ENCODE data around the gene COL9A2.

The COL9A2 gene

DNA sequence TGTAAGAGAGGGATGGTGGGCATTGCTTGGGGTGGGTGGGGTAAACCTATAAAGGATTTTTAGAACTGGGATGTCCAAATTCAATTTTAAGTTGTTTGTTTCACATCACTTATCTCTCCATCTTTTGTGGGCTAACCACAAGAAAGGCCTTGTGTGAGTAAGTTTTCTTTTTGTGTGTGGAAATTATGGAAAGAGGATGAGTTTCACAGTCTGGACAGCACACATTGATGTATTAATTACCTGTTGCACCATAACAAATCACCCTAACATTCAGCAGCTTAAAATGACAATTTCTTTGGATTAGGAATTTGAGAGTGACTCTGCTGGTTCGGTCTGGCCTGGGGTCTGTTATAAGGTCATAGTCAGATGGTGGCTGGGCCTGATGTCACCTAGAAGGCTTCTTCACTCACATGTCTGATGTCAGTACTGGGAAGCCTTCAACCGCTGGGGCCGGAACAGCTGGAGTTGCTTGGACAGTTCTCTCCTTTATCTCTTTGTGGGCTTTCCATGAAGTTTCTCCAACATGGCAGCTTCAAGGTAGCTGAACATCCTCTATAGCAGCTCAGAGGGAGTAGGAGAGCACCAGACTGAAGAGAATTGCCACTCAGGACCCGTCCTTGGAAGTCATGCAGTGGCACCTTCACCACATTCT, 2.0 kb upstream of the COL9A2 start:
- DNase-seq (ENCODE audit: low read depth in 3 of 3, low spot score in 1 of 3), result no peak

DNA sequence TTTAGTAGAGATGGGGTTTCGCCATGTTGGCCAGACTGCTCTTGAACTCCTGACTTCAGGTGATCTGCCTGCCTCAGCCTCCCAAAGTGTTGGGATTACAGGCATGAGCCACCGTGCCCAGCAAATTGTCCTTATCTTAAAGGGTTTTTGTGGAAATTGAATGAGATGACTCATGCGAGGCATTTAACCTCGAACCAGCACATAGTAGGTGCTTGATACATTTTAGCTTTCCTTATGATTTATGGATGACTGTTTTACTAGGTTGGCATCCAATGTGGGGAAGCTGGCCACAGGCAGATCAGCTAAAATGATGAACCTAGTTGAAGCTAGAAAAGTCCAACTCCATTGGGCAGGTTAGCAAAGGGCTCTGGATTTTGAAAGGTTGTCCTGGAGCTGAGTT, 1.4 kb upstream of the COL9A2 start:
- no peak for DNase-seq (ENCODE audit: low read depth in 3 of 3, low spot score in 1 of 3)

DNA sequence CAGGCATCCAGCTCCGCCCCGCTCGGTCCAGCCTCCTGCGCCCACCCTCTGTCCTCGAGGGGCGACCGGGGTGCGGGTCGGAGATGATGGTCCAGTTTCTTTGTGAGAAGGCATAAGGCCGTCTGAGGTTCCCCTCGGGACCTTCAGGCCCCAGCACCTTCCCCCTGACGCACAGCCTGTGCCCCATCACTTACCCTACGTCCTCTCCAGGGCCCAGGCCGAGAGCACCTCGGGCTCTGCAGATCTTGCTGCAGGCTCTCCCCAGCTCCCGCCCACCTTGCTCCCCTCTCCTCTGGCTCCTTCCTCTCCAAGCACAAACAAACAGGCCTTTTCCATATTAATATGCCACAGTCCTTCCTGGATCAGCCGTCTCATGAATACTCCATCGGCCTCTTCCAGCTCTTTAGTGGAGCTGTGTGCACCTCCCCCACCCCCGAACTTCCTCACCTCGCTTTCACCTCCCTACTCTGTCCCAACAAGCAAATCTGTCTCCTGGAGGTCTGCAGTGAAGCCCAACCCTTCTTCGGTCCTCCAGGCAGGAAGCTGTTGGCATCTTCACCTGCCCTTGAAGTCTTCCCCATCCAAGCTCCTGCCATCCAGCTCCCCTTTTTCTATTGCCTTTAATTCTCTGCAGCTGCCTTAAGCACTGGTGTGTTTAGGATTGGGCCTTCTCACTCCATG, 448 bp upstream of the COL9A2 start:
- no peak for DNase-seq (ENCODE audit: low read depth in 3 of 3, low spot score in 1 of 3)

DNA sequence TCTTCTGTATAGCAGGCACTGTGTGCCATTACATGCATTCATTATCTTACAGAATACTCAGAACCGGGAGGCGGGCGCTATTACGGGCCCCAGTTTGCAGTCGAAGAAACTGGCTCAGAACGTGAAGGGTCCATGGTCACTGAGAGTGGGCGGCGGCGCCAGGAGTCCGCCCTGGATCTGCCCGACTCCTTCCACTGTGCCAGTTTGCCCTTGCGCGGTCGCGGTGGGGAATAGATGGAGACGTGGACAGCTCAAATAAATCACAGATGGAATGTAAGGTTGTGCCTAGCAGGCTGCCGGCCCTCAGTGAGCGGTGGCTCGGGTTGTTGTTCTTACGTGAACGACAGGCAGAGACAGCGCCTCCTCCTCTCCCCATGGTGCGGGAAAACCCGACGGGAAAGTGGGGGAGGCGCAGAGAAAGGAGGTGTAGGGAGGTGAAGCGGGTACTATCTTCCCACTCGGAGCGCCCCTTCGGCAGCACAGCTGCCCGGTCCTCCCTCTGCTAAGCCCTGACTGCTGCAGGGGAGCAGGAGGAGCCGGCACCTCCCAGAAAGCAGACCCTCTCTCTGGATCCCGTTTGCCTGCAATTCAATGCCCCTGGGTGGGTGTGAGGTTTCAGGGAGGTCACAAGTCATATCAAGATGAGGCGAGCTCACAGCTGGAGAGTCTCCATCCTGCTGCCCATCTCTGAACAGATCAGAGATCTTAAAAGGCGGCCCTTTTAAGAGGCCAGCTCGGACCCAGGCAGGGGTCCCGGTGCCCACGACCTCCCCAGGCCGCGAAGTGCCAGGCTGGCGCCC, 1.1 kb downstream of the COL9A2 start:
- DNase-seq (ENCODE audit: low read depth in 3 of 3, low spot score in 1 of 3), result no peak

DNA sequence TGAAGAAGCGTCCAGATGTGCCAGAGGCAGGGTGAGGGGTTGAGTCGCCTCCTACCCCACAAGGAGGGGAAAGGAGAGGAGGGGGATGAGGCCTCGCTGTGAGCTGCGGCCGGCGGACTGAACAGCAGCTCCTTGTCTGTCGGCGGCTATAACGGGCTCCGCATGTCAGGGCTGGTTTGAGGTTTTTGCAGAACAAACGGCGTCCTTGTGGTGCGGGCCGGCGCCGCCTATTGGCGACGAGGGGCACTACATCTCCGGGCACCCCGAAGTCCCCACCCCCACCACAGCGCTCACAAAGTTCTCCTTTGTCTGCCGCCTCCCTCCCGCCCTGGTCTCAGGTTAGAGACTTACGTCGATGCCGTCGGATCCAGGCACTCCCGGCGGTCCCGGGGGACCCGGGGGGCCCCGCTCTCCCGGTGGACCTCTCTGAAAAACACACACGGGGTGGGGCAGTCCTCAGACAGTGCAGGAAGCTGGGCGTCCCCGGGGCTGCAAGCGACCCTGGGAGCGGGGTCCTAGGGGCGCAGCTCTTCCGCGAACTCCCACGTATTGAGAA, 1.8 kb downstream of the COL9A2 start:
- DNase-seq (ENCODE audit: low read depth in 3 of 3, low spot score in 1 of 3), result peak; percentile 59 to 76 (median 68)

DNA sequence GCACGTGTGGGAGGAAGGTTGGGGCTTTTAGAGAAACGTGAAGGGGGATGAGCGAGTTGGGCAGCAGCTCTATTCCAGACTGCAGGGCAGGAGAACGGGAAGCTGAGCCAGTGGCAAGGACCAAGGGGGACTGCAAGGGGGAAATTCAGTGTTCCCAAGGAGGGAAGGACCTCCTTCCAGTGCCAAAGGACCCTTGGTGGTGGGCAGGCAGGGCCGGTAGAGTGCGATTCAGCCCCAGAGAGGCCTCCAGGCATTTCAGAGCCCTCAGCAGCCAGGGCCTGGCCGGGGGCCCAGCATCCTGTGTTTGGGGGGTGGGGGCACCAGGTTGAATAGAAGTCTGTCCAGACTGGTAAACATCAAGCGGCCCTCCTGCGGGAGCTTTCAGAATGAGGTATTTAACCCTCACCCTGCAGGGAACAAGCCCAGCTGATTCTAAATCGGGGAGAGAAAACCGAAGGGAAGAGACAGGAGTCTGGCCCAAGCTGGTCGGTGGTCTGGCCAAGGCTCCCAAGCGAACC, 2.3 kb downstream of the COL9A2 start:
- DNase-seq (ENCODE audit: low read depth in 3 of 3, low spot score in 1 of 3), result no peak

DNA sequence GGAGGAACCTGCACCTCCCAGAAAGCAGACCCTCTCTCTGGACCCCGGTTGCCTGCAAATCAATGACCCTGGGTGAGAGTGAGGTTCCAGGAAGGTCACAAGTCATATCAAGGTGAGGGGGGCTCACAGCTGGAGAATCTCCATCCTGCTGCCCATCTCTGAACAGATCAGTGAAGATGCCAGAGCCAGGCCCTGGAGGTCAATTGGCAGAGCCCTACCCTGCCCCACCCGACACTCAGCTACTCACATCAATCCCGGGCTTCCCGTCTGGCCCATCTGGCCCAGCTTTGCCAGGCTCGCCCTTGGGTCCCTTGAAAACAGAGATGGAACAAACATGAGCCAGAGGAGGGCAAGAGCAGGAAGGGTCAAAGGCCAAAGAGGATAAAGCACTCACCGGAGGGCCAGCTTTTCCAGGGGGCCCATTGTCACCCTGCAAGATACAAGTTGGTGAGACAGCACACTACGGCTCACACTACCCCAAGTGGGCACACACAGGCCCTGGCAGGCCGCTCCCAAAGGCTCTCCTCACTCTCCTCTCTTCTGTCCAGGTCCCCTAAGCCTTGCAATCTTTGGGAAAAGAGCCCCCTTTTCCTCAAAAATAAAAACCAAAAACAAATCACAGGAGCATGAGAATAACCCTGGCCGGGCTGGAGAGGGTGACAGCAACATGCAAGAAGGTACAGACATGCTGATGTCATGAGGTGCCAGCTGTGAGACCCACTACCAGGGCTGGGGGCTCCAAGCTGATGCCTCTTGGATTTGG, 2.9 kb downstream of the COL9A2 start:
- DNase-seq (ENCODE audit: low read depth in 3 of 3, low spot score in 1 of 3), result no peak

DNA sequence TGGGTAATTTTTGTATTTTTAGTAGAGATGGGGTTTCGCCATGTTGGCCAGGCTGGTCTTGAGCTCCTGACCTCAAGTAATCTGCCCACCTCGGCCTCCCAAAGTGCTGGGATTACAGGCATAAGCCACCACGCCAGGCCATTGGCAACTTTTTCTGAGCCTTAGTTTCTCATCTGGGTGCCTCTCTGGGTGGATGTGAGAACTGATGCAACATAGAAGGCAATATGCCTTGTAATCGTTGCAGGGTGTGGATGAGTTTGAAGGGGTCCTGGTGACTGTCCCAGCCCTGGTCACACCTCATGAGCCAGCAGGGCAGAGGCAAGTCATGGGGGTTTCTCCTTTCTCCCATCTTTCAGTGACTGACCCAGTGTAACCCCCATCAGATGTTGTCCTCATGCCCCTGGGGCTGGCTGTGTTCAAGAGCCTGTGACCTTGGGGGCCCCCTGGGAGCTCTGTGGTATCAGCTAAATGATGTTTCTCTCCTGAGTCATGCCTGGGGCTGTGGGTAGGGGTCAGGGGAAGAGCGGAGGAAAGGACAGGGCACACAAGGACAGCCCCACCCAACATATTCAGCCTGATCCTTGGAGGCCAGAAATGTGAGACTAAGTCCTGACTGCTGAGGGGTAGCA, 3.6 kb downstream of the COL9A2 start:
- no peak for DNase-seq (ENCODE audit: low read depth in 3 of 3, low spot score in 1 of 3)

DNA sequence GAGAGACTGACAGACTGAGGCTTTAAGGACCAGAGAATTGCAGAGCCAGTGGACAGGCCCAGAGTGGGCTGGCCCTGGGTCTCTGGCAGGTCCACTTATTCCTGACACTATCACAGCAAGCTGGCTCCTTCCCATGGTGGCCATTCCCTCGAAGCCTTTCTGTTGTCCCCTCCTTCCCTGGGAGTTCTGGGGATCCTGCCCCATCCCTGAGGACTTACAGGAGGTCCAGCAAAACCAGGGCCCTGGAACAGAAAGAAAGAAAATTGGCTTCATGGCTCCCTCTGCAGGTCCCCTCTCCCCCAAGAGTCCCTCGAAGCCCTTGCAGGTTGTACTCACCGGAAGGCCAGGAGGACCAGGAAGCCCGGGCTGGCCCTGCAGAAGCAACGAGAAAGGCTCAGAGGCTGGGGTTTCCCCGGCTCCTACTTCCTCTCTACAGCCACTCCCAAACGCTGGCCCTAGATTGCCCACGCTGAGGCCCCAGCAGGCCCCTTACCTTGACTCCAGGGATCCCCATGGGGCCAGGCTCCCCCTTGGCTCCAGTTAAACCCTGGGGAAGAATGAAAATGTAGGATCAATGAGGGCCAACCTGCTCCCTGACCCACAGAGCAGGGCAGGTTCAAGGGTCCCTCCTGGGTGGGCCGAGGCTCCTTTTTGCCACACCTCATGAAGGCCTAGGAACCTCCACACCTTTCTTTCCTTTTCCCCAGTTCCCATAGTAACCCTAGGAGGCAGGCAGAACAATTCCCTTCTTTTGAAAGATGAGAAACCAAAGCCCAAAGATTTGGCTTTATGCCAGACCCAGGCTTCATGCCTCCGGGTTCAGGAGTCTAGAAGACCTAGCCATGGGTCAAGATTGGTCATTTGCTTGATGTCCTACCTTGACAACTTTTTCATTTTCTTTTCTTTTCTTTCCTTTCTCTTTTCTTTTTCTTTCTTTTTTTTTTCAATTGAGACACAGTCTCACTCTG, 4.6 kb downstream of the COL9A2 start:
- DNase-seq (ENCODE audit: low read depth in 3 of 3, low spot score in 1 of 3), result no peak

DNA sequence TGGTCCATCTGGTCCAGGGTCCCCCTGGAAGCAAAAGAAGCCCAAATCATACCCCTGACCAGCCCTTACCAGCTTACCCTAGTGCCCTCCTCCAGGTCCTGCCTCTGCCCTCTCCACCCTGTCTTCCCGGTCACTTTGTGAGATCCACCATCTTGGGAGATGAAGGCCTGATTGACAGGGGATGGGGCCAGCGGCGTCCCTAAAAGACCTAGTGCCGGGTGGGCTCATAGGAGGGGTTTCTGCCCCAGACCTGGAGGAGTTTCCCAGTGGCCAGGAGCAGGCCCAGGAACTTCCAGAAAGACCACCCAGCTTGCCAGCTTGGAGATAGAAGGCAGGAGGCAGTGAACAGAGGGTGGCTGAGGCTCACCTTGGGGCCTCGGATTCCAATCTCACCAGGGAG, 5.4 kb downstream of the COL9A2 start:
- DNase-seq (ENCODE audit: low read depth in 3 of 3, low spot score in 1 of 3), result no peak

DNA sequence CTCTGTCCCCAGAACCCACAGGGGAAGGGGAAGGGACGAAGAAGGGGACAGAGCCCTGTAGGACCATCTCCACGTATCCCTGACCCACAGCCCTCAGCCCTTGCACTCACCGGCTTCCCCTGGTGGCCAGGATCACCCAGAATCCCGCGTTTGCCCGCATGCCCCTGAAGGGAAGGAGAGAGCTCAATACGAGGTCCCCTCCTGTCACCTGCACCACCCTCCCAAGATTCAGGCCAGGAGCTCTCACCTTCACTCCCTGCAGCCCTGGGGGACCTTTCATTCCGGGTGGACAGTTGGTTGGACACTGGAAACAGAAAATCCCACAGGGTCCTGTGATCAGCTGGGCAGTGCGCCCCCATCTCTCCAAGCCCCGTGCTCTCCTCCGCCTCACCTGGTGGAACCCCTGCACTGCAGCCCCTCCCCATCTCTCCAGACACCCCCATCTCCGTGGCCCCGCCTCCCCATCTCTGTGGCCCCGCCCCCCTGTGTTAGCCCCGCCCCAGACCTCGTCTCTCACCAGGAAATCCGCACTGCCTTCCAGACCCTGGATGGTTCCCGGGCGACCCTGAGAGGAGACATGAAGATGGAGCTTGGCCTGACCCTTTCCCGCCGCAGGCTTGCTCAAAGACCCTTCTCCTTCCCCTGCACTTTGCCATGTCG, 6.0 kb downstream of the COL9A2 start:
- no peak for DNase-seq (ENCODE audit: low read depth in 3 of 3, low spot score in 1 of 3)

DNA sequence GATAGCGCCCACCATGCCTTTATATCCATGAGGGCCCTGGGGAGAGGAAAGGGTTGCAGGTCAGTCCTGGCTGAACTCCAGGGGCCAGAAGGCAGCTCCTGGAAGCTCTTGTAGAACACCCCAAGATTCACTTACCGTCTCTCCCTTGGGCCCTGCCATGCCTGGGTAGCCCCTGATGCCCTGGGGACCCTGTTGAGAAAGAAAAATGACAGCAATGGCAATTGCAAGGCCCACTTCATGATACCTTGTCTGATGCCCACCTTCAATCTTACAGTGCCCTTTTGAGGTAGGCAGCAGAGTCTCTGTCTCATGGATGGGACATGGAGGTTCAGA, 7.0 kb downstream of the COL9A2 start:
- DNase-seq (ENCODE audit: low read depth in 3 of 3, low spot score in 1 of 3), result no peak

DNA sequence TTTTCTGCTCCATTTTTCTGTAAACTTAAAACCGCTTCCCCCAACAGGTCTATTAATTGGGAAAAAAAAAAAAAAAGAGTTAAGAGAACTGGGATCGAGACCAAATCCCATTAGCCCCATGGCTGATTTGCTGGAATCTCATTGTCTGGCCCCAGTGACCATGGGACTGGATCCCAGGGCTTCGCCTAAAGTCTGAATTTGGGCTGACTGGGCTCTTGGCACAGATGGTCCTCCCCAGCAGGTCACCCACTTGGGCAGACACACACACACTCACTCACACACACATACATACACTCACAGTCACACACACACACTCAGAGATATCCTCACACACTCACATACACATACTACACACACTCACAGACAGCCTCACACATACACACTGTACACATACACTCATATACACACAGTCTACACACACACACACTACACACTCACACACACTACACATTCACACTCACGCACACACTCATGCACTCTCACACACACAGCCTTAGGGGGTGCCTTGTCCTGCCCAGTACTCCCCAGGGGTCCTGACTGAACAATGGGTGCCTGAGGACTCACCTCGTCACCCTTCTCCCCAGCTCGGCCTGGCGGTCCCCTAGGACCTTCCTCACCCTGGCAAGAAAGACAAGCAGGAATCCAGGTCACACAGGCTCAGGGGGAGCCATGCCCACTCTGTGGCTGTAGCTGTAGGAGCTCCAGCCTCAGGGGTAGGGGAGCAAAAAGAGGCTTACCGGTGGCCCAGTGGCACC, 7.5 kb downstream of the COL9A2 start:
- DNase-seq (ENCODE audit: low read depth in 3 of 3, low spot score in 1 of 3), result no peak

DNA sequence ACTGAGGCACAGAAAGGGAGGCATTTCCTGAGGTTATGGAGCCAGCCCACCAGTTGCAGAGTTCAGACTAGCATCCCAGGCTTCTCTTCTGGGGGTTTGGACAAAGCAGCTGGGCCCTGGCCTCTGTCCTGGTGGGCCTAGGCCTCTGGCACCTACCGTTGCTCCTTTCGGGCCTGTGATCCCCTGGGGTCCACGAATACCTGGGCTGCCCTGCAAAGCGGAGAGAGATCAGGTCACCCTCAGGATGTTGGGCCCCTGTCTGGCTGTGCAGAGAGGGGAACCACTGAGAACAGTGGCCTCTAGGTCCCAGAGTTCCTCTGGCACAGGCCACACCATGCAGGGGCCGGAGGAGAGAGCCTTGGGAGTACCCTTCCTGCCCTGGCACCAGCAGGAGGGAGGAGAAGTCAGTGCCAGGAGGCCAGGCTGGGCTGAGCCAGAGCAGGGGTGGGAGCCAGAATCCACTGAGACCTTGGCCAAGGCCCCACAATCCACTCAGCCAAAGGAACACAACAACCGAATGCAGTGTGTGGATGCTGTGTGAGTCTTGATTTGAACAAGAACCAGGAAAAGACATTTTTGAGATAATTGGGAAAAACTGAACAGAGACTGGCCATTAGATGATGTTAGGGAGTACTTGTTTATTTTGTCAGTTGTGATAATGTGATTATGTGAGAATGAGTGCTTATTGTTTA, 8.9 kb downstream of the COL9A2 start:
- no peak for DNase-seq (ENCODE audit: low read depth in 3 of 3, low spot score in 1 of 3)

DNA sequence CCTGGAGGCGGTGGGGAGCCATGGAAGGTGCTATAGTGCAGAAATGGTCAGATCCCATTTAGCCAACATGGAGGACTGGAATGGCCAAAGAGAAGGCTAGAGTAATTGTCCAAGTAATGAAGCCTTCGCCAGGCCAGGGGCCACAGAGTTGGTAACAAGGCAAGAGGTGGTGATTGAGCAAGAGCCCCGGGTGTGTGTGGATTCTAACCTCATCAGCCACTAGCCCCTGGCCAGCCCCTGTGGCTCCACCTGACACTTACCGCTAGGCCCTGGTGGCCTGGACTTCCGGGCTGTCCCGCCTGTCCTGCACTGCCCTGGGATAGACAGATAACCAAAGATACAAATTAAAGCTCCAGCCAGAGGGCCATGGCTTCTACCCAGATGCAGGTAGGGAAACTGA, 9.9 kb downstream of the COL9A2 start:
- no peak for DNase-seq (ENCODE audit: low read depth in 3 of 3, low spot score in 1 of 3)

DNA sequence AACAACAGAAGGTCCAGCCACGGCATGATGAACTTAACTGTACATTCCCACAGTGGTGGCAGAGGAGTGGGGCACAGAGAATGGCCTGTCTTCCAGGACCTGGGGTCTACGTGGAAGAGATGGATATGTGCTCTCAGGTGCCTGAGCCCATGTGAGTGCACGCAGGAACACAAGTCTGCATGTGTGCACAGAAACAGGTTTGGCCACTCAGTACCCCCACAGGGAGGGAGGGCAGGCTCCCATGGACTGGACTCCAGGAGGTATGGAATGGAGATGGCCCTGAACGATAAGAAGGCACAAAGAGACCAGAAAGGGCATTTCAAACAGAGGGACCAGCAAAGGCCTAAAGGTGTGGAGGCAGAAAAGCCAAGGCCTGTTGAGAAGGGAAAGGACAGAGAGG, 10.8 kb downstream of the COL9A2 start:
- no peak for DNase-seq (ENCODE audit: low read depth in 3 of 3, low spot score in 1 of 3)

DNA sequence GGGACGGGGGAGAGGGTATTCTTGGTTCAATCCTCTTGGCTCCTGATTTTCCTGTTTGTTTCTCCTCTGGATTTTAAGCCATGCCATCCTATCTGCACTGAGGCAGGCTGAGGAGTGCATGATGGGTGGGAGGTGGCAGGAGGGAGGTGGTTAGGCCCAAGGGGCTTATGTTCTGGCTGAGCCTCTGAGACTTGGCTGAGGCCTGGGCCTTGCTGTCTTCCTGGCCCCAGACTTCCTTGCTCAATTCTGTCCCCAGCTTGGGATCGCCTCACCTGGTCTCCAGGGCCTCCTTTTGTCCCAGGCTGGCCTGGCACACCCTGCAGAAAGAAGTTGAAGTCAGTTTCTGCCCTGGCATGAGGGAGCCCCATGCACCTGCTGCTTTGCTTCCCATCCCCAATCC, 11.2 kb downstream of the COL9A2 start:
- no peak for DNase-seq (ENCODE audit: low read depth in 3 of 3, low spot score in 1 of 3)

DNA sequence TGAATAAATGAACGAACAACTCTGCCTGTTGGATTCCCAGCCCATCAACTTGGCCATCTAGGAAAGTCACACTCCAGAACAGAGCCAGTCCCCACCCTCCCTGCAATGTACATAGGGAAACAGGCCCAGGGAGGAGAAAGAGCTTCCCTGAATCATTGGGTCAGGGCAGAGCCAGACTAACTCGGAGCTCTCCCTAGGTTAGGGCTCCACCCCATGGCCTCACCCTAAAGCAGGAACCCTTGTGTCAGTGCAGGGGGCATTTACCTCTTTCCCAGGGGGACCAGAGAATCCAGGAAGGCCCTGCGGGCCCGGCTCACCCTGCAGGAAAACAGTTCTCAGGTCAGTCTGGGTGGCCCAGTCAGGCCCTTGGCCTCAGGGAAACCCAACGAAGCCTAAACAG, 11.6 kb downstream of the COL9A2 start:
- no peak for DNase-seq (ENCODE audit: low read depth in 3 of 3, low spot score in 1 of 3)

Data from stimulated activated CD4-positive, alpha-beta T cell treated with anti-CD3 and anti-CD28 coated beads, TNF-alpha, amount 100 ng/mL, for 1 hour (primary cell).